Measurements from ENCODE around the gene DTNB. TPM values are rescaled to one million over a fixed set of nuclear protein-coding genes. Genes with fewer than 3 reads are reported as not detected.
"Not testable (repeated sequence)": the region's sequence is repeated elsewhere in the genome, so short reads cannot be mapped to it uniquely, and the experiment has no call there.

The DTNB gene
- total RNA-seq, 3 donors from 2014 or later, result 4.8 to 8.8 (median 7.2) TPM

DNA sequence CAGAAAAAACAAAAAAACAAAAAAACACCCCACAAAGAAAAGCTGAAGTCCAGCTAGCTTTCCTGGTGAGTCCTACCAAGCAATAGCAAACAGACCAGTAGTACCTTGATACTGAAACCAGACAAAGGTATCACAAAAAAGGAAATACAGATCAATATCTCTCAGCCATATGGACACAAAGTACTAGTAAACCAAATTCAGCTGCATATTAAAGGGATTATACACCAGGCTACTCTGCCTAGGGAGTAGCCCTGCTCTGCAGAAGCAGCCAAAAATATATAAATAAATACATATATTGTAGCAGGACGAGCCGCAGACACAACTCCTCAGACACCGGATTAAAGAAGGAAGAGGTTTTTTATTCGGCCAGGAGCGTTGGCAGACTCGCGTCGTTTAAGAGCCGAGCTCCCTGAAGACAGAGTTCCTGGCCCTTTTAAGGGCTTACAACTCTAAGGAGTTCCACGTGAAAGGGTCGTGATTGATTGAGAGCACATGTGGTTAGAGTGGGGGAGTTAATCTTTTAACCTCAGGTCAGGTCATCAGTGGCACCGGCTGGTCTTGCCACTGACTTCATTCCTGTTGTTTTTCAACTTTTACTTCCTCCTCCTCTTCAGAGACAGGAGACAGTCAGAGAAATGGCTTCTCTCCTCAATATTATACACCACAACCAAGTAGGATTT is 38.4 kb upstream of the DTNB start:
- no peaks in the 10 kb centered on the region for H3K9me3 ChIP-seq
- intact Hi-C loops (cut with DNase I, micrococcal nuclease), result no loop called here
- H3K36me3 ChIP-seq (ENCODE audit: low read depth), result no peaks in the 10 kb centered on the region
- ATAC-seq (no peak), DNase-seq (peak in 1 of 3 donors; percentile 6)
- H3K4me3 ChIP-seq, result no peak overlapping the region
- TF ChIP-seq, protein P1, sequence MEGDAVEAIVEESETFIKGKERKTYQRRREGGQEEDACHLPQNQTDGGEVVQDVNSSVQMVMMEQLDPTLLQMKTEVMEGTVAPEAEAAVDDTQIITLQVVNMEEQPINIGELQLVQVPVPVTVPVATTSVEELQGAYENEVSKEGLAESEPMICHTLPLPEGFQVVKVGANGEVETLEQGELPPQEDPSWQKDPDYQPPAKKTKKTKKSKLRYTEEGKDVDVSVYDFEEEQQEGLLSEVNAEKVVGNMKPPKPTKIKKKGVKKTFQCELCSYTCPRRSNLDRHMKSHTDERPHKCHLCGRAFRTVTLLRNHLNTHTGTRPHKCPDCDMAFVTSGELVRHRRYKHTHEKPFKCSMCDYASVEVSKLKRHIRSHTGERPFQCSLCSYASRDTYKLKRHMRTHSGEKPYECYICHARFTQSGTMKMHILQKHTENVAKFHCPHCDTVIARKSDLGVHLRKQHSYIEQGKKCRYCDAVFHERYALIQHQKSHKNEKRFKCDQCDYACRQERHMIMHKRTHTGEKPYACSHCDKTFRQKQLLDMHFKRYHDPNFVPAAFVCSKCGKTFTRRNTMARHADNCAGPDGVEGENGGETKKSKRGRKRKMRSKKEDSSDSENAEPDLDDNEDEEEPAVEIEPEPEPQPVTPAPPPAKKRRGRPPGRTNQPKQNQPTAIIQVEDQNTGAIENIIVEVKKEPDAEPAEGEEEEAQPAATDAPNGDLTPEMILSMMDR (IDR thresholded peaks at IDR 0.05), result no peak
- no peaks in the 10 kb centered on the region for H3K4me1 ChIP-seq (ENCODE audit: low read depth)

DNA sequence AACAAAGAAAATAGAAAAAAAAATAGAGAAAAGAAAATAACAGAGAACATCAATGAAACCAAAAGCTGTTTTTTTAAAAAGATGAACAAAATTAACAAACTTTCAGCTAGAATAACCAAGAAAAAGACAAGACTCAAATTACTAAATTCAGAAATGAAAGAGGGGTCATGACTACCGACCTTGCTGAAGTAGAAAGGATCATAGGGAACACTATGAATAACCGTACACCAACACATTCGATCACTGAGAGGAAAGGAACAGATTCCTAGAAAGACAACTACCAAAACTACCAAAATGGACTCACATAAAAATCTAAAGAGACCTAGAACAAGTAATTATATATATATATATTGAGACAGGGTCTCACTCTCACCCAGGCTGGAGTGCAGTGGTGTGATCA is 37.4 kb upstream of the DTNB start:
- no peaks in the 10 kb centered on the region for H3K36me3 ChIP-seq (ENCODE audit: low read depth)
- H3K9me3 ChIP-seq, result no peaks in the 10 kb centered on the region
- ATAC-seq (no peak), DNase-seq (no peak)
- H3K4me1 ChIP-seq (ENCODE audit: low read depth), result no peaks in the 10 kb centered on the region
- TF ChIP-seq, protein P1 (IDR thresholded peaks at IDR 0.05), result no peak
- intact Hi-C loops (cut with DNase I, micrococcal nuclease), result no loop called here
- no peak overlapping the region for H3K4me3 ChIP-seq

DNA sequence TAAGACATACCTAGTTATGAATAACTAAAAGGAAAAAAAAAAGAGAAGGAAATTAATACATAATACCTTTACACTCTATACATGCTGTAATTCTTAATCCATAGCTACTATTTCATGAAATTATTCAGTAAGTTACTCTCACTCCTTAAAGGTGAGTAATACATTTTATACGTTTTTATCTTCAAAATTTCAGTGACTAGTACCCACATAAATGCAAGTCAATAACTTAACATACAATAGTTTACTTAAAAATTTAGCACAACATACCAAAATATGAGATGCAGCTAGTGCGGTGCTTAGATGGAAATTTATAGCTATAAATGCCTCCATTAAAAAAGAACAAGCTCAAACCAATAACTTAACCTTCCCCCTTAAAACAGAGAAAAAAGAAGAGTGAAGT is 36.0 kb upstream of the DTNB start:
- no peak for DNase-seq
- no peaks in the 10 kb centered on the region for H3K36me3 ChIP-seq (ENCODE audit: low read depth)
- H3K4me1 ChIP-seq (ENCODE audit: low read depth), result no peaks in the 10 kb centered on the region
- ATAC-seq, result no peak
- no peaks in the 10 kb centered on the region for H3K9me3 ChIP-seq
- no peak overlapping the region for H3K4me3 ChIP-seq
- TF ChIP-seq, protein P1 (IDR thresholded peaks at IDR 0.05), result no peak
- intact Hi-C loops (cut with DNase I, micrococcal nuclease), result no loop called here

DNA sequence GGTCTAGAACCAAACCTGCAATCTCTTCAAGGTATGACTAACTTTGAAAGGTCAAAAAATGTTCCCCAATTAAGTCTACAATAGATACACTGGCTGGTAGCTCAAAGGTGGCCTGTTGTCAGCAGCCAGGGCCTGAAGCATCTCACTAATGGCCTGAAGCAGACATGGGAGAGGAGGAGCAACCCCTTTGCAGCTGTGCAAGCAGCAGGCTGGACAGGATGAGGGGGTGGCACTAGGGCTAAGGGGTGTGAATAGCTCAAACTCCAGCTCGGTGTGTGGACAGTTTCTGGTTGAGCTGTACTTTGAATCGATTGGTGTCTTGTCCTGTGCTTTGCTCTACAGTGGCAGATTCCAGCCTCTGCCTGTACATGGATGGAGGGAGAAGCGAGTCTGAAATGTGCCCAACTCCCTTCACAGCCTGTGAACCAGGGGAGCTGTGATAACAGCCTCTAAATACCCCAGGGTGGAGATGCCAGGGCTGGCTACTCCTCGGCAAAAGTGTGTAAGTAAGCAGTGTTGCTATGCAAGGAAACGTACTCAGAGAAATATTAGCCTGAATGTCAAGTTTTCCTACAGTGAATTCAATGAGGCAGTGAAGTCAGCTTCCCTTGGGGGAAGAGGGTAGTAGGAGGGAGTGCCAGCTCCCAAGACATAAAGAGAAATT is 34.7 kb upstream of the DTNB start:
- ATAC-seq, result no peak
- intact Hi-C loops (cut with DNase I, micrococcal nuclease), result no loop called here
- no peak for DNase-seq

DNA sequence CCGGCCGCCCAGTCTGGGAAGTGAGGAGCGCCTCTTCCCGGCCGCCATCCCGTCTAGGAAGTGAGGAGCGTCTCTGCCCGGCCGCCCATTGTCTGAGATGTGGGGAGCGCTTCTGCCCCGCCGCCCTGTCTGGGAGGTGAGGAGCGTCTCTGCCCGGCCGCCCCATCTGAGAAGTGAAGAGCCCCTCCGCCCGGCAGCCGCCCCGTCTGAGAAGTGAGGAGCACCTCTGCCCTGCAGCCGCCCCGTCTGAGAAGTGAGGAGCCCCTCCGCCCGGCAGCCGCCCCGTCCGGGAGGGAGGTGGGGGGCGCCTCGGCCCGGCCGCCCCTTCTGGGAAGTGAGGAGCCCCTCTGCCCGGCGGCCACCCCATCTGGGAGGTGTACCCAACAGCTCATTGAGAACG is 32.2 kb upstream of the DTNB start:
- H3K9me3 ChIP-seq; H3K4me3 ChIP-seq; DNase-seq; H3K36me3 ChIP-seq (ENCODE audit: low read depth); H3K4me1 ChIP-seq (ENCODE audit: low read depth); intact Hi-C loops (cut with DNase I, micrococcal nuclease); ATAC-seq: not testable (repeated sequence)

More for the DNA sequence above, 34.7 kb upstream of the DTNB start:
- TF ChIP-seq, protein P1 (IDR thresholded peaks at IDR 0.05), result no peak
- Histone ChIP-seq H3K4me3 (no peak overlapping the region), H3K4me1 (ENCODE audit: low read depth) (no peaks in the 10 kb centered on the region), H3K36me3 (ENCODE audit: low read depth) (no peaks in the 10 kb centered on the region), H3K9me3 (no peaks in the 10 kb centered on the region)

DNA sequence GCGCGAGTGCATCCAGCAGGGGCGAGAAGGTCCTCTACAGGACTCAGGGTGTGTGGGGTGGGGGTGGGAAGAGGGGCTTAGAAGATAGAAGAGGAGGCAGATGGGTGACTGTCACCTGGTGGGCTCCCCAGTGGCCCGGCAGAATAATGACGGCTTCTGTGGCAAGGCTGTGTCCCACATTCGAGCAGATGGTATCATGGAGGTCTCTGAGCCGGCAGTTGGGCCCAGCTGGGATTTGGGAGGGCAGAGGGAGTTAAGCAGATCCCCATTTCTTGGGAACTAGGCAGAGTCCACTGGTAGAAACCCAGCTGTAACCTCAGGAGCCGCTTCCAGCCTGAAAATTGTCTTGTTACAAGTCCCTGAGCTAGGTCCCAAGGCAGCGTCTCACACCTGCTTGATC is 28.4 kb upstream of the DTNB start:
- TF ChIP-seq, protein P1 (IDR thresholded peaks at IDR 0.05), result no peak
- Histone ChIP-seq H3K4me3 (no peak overlapping the region), H3K36me3 (ENCODE audit: low read depth) (no peaks in the 10 kb centered on the region), H3K9me3 (no peaks in the 10 kb centered on the region), H3K4me1 (ENCODE audit: low read depth) (no peaks in the 10 kb centered on the region)
- no peak for DNase-seq
- intact Hi-C loops (cut with DNase I, micrococcal nuclease), result no loop called here
- ATAC-seq, result no peak
